H9 (cell line): ENCODE results near the gene NR1H2. TPM values are rescaled to one million over a fixed set of nuclear protein-coding genes. Genes with fewer than 3 reads are reported as not detected.

Source experiments
- DNase-seq: peaks from one replicate; pipeline ENCODE4 v3.0.0-alpha.2; 2017
- H2AFZ ChIP-seq: one replicate; pipeline ENCODE4 v1.6.1; 2013; ENCODE audit warnings: mild to moderate bottlenecking, low read length, control low read depth, moderate library complexity
- H2AK5ac ChIP-seq: 2 replicates; pipeline ENCODE4 v1.6.1; 2013; ENCODE audit warnings: low read length, control low read depth, mixed read lengths; ENCODE audit not compliant: insufficient read length
- H2BK120ac ChIP-seq: one replicate; pipeline ENCODE4 v1.6.1; 2013; ENCODE audit warnings: low read depth, mild to moderate bottlenecking, low read length, control low read depth, inconsistent platforms; ENCODE audit not compliant: poor library complexity, severe bottlenecking
- H2BK12ac ChIP-seq: 2 replicates; pipeline ENCODE4 v1.6.1; 2013; ENCODE audit warnings: low read length, control low read depth, mixed read lengths, low read depth; ENCODE audit not compliant: insufficient read length
- H2BK15ac ChIP-seq: 2 replicates; pipeline ENCODE4 v1.6.1; 2013; ENCODE audit warnings: low read depth, low read length, control low read depth
- H2BK20ac ChIP-seq: one replicate; pipeline ENCODE4 v1.6.1; 2013; ENCODE audit warnings: low read depth, mild to moderate bottlenecking, low read length, control low read depth, inconsistent platforms; ENCODE audit not compliant: poor library complexity, severe bottlenecking
- H2BK5ac ChIP-seq: 2 replicates; pipeline ENCODE4 v1.6.1; 2013; ENCODE audit warnings: low read length, control low read depth, mixed read lengths; ENCODE audit not compliant: insufficient read length
- H3K14ac ChIP-seq: 2 replicates; pipeline ENCODE4 v1.6.1; 2013; ENCODE audit warnings: low read length, control low read depth; ENCODE audit not compliant: insufficient read depth
- H3K18ac ChIP-seq: 2 replicates; pipeline ENCODE4 v1.6.1; 2013; ENCODE audit warnings: low read depth, mild to moderate bottlenecking, mixed read lengths, low read length, control low read depth; ENCODE audit not compliant: insufficient read length
- H3K23ac ChIP-seq: 2 replicates; pipeline ENCODE4 v1.6.1; 2013; ENCODE audit warnings: low read length, control low read depth, mixed read lengths, low read depth; ENCODE audit not compliant: insufficient read length
- H3K23me2 ChIP-seq: 2 replicates; pipeline ENCODE4 v1.6.1; 2013; ENCODE audit warnings: low read depth, mild to moderate bottlenecking, mixed read lengths, low read length, control low read depth; ENCODE audit not compliant: insufficient read length, poor library complexity, severe bottlenecking
- H3K27ac ChIP-seq: 2 replicates; pipeline ENCODE4 v1.5.1; 2013; ENCODE audit warnings: low read length, control low read depth, mixed read lengths, low read depth; ENCODE audit not compliant: insufficient read length
- H3K27me3 ChIP-seq: 2 replicates; pipeline ENCODE4 v1.6.1; 2013; ENCODE audit warnings: low read length, control low read depth, inconsistent platforms; ENCODE audit not compliant: insufficient read depth
- H3K4ac ChIP-seq: 2 replicates; pipeline ENCODE4 v1.6.1; 2013; ENCODE audit warnings: low read depth, mild to moderate bottlenecking, control low read depth, inconsistent platforms, low read length, moderate library complexity
- H3K4me1 ChIP-seq: 2 replicates; pipeline ENCODE4 v1.6.1; 2013; ENCODE audit warnings: low read length, control low read depth, inconsistent platforms; ENCODE audit not compliant: insufficient read depth
- H3K4me2 ChIP-seq: 2 replicates; pipeline ENCODE4 v1.6.1; 2013; ENCODE audit warnings: low read length, control low read depth, mixed read lengths; ENCODE audit not compliant: insufficient read length, insufficient read depth
- H3K56ac ChIP-seq: 2 replicates; pipeline ENCODE4 v1.6.1; 2013; ENCODE audit warnings: low read depth, mild to moderate bottlenecking, mixed read lengths, low read length, control low read depth; ENCODE audit not compliant: insufficient read length
- H3K79me1 ChIP-seq: 2 replicates; pipeline ENCODE4 v1.6.1; 2013; ENCODE audit warnings: low read depth, mild to moderate bottlenecking, moderate library complexity, low read length, control low read depth, inconsistent platforms; ENCODE audit not compliant: insufficient read depth, poor library complexity, severe bottlenecking
- H3K79me2 ChIP-seq: 2 replicates; pipeline ENCODE4 v1.6.1; 2013; ENCODE audit warnings: low read length, control low read depth, inconsistent platforms; ENCODE audit not compliant: insufficient read depth
- H3K9ac ChIP-seq: 2 replicates; pipeline ENCODE4 v1.6.1; 2013; ENCODE audit warnings: low read length, control low read depth, mixed read lengths; ENCODE audit not compliant: insufficient read length; ENCODE audit errors: extremely low read depth
- H3K9me3 ChIP-seq: one replicate; pipeline ENCODE4 v1.6.1; 2013; ENCODE audit warnings: low read depth, low read length, inconsistent platforms; ENCODE audit not compliant: control insufficient read depth
- H3T11ph ChIP-seq: one replicate; pipeline ENCODE4 v1.6.1; 2013; ENCODE audit warnings: mild to moderate bottlenecking, low read length, control low read depth, inconsistent platforms
- H4K20me1 ChIP-seq: one replicate; pipeline ENCODE4 v1.6.1; 2013; ENCODE audit not compliant: control insufficient read depth, insufficient read length, insufficient read depth
- H4K5ac ChIP-seq: 2 replicates; pipeline ENCODE4 v1.6.1; 2013; ENCODE audit warnings: low read depth, mild to moderate bottlenecking, mixed read lengths, low read length, control low read depth; ENCODE audit not compliant: insufficient read length
- H4K8ac ChIP-seq: replicated peaks from 2 replicates; pipeline ENCODE4 v1.6.1; 2013; ENCODE audit warnings: low read length, control low read depth, mixed read lengths, low read depth; ENCODE audit not compliant: insufficient read length
- H4K91ac ChIP-seq: 2 replicates; pipeline ENCODE4 v1.6.1; 2013; ENCODE audit warnings: low read depth, mild to moderate bottlenecking, moderate library complexity, mixed read lengths, low read length, control low read depth; ENCODE audit not compliant: insufficient read length
- H3K27ac Mint-ChIP-seq, 3 experiments: 2 replicates in 2 of 3; 3 replicates in 1 of 3; pipeline ENCODE4 v1.8.0; 2020 to 2021; ENCODE audit warnings: mixed read lengths in 3 of 3, mild to moderate bottlenecking in 1 of 3, moderate library complexity in 1 of 3
- H3K27me3 Mint-ChIP-seq: 2 replicates; pipeline ENCODE4 v1.8.0; 2021; ENCODE audit warnings: low read depth, mild to moderate bottlenecking, moderate library complexity, mixed read lengths
- H3K36me3 Mint-ChIP-seq, 3 experiments: 2 replicates in 2 of 3; 3 replicates in 1 of 3; pipeline ENCODE4 v1.8.0; 2020 to 2021; ENCODE audit warnings: low read depth in 3 of 3, mixed read lengths in 3 of 3; ENCODE audit not compliant: insufficient read depth in 1 of 3
- H3K4me1 Mint-ChIP-seq, 2 experiments: 2 replicates each; pipeline ENCODE4 v1.8.0; 2020; ENCODE audit warnings: mixed read lengths in 2 of 2
- H3K4me3 Mint-ChIP-seq, 2 experiments: 2 replicates in 1 of 2; 3 replicates in 1 of 2; pipeline ENCODE4 v1.8.0; 2020 to 2021; ENCODE audit warnings: mild to moderate bottlenecking in 2 of 2, mixed read lengths in 2 of 2, moderate library complexity in 1 of 2
- H3K9me3 Mint-ChIP-seq, 2 experiments: 2 replicates in 1 of 2; 3 replicates in 1 of 2; pipeline ENCODE4 v1.8.0; 2020; ENCODE audit warnings: mild to moderate bottlenecking in 2 of 2, mixed read lengths in 2 of 2, moderate library complexity in 1 of 2
- WGBS: extraction: QIAGEN DNeasy Blood & Tissue Kit; methylation state at CpG from one replicate; pipeline ENCODE4 v1.1.7; 2013; ENCODE audit warnings: missing lambda C conversion rate, low lambda C conversion rate, mixed read lengths; ENCODE audit not compliant: insufficient read length; ENCODE audit errors: extremely low coverage; 5-methylcytosine and 5-hydroxymethylcytosine counted together
- total RNA-seq: library from RNA; stranded (reverse); gene quantifications from 2 replicates; pipeline ENCODE4 v1.2.1, GENCODE V29; 2021
- TF ChIP-seq, protein P1 (sequence below): fragments of 200-600 bp; sonication (generic); conservative IDR thresholded peaks from 3 replicates; pipeline ENCODE4 v1.8.0; 2021; ENCODE audit warnings: antibody characterized with exemption, mild to moderate bottlenecking

NR1H2 gene
- total RNA-seq, 1 experiment from 2014 or later: 33.2 TPM

GRCh38 chr19:50419580-50420035 is 43.4 kb downstream of the NR1H2 start:
- H2BK15ac ChIP-seq: no peak overlapping the region
- no peak overlapping the region for H3K4ac ChIP-seq
- no peak overlapping the region for H3K14ac ChIP-seq
- H4K91ac ChIP-seq: no peak overlapping the region
- no peak overlapping the region for H2AFZ ChIP-seq
- H2BK5ac ChIP-seq: no peak overlapping the region
- DNase-seq: no peak
- H3K79me1 ChIP-seq: no peaks in the 10 kb centered on the region
- peak overlapping the region; percentile 93 for H3K4me2 ChIP-seq
- TF ChIP-seq, protein P1, sequence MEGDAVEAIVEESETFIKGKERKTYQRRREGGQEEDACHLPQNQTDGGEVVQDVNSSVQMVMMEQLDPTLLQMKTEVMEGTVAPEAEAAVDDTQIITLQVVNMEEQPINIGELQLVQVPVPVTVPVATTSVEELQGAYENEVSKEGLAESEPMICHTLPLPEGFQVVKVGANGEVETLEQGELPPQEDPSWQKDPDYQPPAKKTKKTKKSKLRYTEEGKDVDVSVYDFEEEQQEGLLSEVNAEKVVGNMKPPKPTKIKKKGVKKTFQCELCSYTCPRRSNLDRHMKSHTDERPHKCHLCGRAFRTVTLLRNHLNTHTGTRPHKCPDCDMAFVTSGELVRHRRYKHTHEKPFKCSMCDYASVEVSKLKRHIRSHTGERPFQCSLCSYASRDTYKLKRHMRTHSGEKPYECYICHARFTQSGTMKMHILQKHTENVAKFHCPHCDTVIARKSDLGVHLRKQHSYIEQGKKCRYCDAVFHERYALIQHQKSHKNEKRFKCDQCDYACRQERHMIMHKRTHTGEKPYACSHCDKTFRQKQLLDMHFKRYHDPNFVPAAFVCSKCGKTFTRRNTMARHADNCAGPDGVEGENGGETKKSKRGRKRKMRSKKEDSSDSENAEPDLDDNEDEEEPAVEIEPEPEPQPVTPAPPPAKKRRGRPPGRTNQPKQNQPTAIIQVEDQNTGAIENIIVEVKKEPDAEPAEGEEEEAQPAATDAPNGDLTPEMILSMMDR: no peak
- peak overlapping the region; percentile 77 to 90 for H3K4me3 Mint-ChIP-seq
- whole genome bisulfite sequencing: no CpG with 5 or more reads among the region's 8 CpGs
- H4K20me1 ChIP-seq: no peaks in the 10 kb centered on the region
- H3K27me3 ChIP-seq: no peaks in the 10 kb centered on the region
- no peak overlapping the region for H3K23ac ChIP-seq
- no peaks in the 10 kb centered on the region for H3K4me1 ChIP-seq
- no peak overlapping the region for H2BK20ac ChIP-seq
- peaks cover 9% of the 10 kb centered on the region for H3K27me3 Mint-ChIP-seq
- H3K18ac ChIP-seq: no peak overlapping the region
- H3K4me1 Mint-ChIP-seq: peaks cover 21 to 26% of the 10 kb centered on the region in 2 experiments
- H3K27ac Mint-ChIP-seq: peak overlapping the region in 2 of 3 experiments; percentile 10 to 76; a peak in 4 of 7 replicates
- no peak overlapping the region for H3K56ac ChIP-seq
- H2BK120ac ChIP-seq: no peak overlapping the region
- peaks cover 3% of the 10 kb centered on the region; the same call in 1 of the 2 replicates for H3K79me2 ChIP-seq
- H3K9me3 Mint-ChIP-seq: peaks cover 0 to 3% of the 10 kb centered on the region in 2 experiments; a peak in 1 of 5 replicates
- H2BK12ac ChIP-seq: no peak overlapping the region
- H3K27ac ChIP-seq: no peak overlapping the region
- H3T11ph ChIP-seq: no peak overlapping the region
- H4K5ac ChIP-seq: no peak overlapping the region
- no peak overlapping the region for H2AK5ac ChIP-seq
- no peaks in the 10 kb centered on the region for H3K9me3 ChIP-seq
- no peak overlapping the region for H3K9ac ChIP-seq
- H3K36me3 Mint-ChIP-seq: peaks cover under 1 to 24% (median 7%) of the 10 kb centered on the region in 3 experiments; a peak in 4 of 7 replicates
- H3K23me2 ChIP-seq: peaks cover 15% of the 10 kb centered on the region
- no peak overlapping the region for H4K8ac ChIP-seq
